OCI-LY1 (cell line): ENCODE data around the gene UNC93B1.
"Not testable (repeated sequence)": the region's sequence is repeated elsewhere in the genome, so short reads cannot be mapped to it uniquely, and the experiment has no call there.

Experiments used
- CTCF ChIP-seq: fragments of 200-600 bp; sonication (generic), shearing (Covaris generic); IDR thresholded peaks from 2 replicates; pipeline ENCODE4 v1.5.1; 2017; ENCODE audit warnings: mild to moderate bottlenecking, antibody characterized with exemption, low read length, moderate library complexity, mixed read lengths
- EZH2 ChIP-seq: fragments of 200-600 bp; sonication (generic), shearing (Covaris generic); IDR thresholded peaks from 2 replicates; pipeline ENCODE4 v1.8.0; 2017; ENCODE audit warnings: borderline replicate concordance, mixed run types, mild to moderate bottlenecking, antibody characterized with exemption, low read length, moderate library complexity, mixed read lengths

DNA sequence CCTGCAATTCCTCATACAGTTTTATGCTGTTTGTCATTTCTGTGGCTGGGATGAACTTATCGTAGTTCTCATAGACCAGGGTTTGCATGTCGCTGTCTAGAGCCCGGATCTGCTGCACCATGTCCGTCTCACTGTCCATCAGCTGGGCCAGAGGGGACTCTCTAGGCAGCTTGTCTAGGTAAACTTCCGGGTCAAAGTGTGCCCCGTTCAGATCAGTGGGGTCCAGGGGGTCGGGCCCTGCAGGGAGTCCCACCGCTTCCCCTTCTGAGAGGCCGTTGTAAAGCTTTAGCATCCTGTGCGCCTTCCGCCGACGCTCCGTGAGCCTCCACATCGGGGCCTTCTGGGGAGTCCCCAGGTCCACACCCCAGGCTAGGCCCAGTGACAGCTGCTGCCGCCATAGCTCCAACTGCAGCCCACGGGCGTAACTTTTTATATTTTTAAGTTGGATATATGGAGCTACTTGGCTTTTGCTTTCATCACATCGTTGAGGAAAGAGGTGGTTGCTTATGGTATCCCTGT is 38.0 kb downstream of the UNC93B1 start:
- not testable (repeated sequence) for TF ChIP-seq EZH2, CTCF
